Measurements from ENCODE around the gene HOXC6. TPM values are rescaled to one million over a fixed set of nuclear protein-coding genes. Genes with fewer than 3 reads are reported as not detected.

Gene HOXC6
- total RNA-seq, 4 donors from 2014 or later = 3.6 to 17.3 (median 7.2) TPM

Small RNA genes lying within 50 kb of the gene (small RNA-seq; reads per million reads assigned to genes)
- gene HOXC5 = not detected
- 27.1 reads per million, percentile 93 among the genes with 10 or more reads in this experiment for gene MIR196A2
- 18.1 reads per million, percentile 92 among the genes with 10 or more reads in this experiment for gene MIR615

Other genes with a start within 250 kb of the HOXC6 start
- not detected for gene HOXC13, start 89.6 kb upstream of the HOXC6 start, total RNA-seq
- gene HOXC12, start 73.5 kb upstream of the HOXC6 start, total RNA-seq = 1 to 10 TPM in 1 of 4 donors, under 1 TPM in 1, not detected in 2; 0.22 to 1.4 TPM
- gene HOXC11, start 55.3 kb upstream of the HOXC6 start, total RNA-seq = under 1 TPM in 3 of 4 donors, not detected in 1; 0.20 to 0.63 (median 0.60) TPM
- under 1 TPM in 3 of 4 donors, not detected in 1; 0.20 to 0.42 (median 0.30) TPM for gene HOTAIR, start 53.5 kb upstream of the HOXC6 start, total RNA-seq
- gene HOXC10, start 43.3 kb upstream of the HOXC6 start, total RNA-seq = 1 to 10 TPM; 1.7 to 6.1 (median 2.5) TPM
- gene HOXC9, start 28.3 kb upstream of the HOXC6 start, total RNA-seq = 10 to 100 TPM in 1 of 4 donors, 1 to 10 TPM in 3; 4.4 to 10.5 (median 7.9) TPM
- gene HOXC8, start 19.5 kb upstream of the HOXC6 start, total RNA-seq = 1 to 10 TPM in 3 of 4 donors, under 1 TPM in 1; 0.98 to 2.3 (median 2.0) TPM
- 1 to 10 TPM; 1.4 to 2.7 (median 1.7) TPM for gene HOXC5, start 4.6 kb downstream of the HOXC6 start, total RNA-seq
- 1 to 10 TPM; 2.7 to 8.1 (median 4.1) TPM for gene HOXC4, start 25.4 kb downstream of the HOXC6 start, total RNA-seq
- 10 to 100 TPM; 31.5 to 55.5 (median 36.3) TPM for gene SMUG1, start 160.5 kb downstream of the HOXC6 start, total RNA-seq

All from tibial nerve (tissue), 4 donors.